HG03342 (cell line): ENCODE results near the gene LRRC8B.

Source experiments
- ATAC-seq: cut with Tn5 transposase; IDR thresholded peaks from one replicate; pipeline ENCODE4 v1.9.1; 2021; ENCODE audit warnings: mild to moderate bottlenecking, moderate library complexity; ENCODE audit not compliant: unreplicated experiment

The LRRC8B gene

DNA sequence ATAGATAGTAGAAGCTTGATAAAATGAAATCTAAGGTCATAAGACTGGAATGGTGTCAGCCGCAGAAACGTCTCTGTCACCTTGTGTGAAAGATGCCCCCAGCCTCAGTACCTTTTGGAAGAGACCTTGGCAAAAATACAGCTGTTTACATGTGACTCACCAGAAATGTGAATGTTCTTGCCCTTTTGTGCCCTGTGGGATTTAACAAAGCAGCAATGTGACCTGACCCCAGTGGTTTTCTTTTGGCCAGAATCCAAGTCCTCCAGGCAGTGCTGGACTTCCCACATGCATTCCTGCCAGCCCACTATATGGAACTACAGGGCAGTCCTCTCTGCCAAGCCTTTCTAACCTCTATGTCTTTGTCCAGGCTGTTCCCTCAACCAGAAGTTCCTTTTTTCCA lies 81.1 kb downstream of the LRRC8B start:
- no peak for ATAC-seq

DNA sequence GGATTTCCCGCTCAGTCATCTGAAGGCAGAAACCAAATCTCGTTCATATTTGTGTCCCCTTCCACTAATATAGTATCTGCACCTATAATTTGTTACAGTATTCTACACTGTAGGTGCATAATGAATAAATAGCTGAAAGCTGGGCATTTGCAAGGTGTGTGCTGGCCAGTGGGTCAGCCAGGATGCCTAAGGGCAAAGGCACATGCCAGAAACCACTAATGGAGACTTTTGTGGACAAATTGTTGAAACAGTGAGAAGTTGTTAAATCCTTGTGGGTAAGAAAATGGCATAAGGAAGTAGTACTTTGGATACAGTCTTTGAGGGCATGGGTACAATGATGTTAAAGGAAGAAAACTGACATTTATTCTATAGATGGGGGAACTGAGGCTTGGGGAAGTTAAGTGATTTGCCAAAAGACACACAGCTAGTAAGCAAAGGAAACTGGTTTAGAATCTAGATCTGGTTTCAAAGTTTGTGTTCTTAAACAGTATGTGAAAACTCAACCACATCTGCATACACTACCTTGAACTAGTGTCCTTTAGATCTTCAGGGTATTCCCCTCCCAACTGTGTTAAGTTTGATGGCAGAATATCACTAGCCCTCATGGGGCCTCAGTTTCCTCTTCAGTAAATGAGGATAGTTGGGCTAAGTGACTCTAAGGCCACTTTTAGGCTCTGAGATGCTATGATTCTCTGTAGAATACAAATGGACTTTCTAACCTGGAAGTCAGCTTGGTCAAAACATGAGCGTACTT lies 81.8 kb downstream of the LRRC8B start:
- no peak for ATAC-seq

DNA sequence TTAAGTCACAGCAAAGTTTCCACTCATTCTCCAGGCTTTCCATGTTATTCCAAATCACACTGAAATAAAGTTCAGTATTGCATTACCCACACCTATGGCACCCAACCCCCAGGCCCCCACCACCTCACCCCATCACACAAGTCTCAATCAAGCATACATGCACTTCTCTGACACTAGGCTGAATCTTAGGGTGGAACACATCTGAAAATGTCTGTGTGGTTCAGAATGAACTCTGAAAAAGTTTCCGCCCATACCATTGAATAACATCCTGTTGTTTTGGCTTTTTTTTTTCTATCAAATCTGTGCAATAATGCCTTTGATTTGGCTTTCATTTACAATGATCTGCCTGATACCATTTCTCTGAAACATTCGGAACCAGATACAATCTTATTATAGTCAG lies 82.5 kb downstream of the LRRC8B start:
- no peak for ATAC-seq

DNA sequence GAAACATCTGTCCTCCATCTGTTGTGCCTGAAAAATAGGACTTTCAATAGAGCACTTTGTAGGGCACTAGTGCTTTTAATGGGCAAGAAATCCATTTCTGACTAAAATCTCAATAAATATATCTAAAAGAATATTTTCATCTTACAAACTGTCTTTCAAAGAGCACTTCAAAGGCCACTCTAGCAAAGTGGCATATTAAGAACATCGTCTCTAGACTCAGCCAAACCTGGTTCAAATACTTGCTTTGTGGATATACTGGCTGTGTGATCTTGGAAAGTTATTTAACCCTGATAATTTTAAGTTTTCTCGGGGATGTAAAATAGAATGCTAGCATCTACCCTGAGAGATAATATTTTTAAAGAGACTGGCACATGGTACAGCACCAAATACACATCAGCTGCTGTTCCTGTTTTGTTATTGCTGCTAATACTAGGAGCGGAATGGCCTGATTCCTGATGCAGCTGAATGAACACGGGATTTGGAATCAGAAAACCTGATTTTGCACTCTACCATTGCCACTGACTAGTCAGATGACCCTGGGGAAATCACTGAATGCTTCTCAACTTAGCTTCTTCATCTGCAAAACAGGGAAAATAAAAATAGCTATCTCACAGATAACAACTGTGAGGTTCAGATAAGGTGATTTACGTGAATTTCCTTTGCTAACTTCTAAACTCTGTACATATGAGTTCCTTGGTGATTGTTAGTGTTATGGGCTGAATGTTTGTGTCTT lies 83.1 kb downstream of the LRRC8B start:
- no peak for ATAC-seq

DNA sequence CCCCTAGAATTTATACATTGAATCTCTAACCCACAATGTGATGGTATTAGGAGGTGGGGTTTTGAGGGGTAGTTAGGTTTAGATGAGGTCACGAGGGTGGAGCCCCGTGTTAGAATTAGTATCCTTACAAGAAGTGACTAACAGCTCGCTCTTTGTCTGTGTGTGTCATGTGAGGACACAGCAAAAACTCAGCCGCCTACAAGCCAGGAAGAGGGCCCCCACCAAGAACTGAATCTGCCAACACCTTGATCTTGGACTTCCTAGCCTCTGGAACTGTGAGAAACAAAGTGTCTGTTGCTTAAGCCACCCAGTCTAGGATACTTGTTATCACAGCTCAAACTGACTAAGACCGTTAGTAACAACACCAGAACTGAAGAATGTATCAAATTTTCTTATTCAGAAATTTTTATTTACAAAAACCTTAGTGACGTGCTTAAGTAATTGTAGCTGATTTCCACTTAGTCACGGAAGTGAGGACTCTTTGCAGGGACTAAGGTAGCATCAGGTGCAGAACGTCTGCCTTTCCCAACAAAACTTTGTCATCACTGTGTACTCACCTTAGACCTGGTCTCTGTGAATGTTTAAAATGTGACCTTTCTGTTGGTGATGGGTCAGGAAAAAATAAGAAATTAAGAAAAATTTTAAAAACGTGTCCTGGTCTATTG lies 83.8 kb downstream of the LRRC8B start:
- no peak for ATAC-seq

DNA sequence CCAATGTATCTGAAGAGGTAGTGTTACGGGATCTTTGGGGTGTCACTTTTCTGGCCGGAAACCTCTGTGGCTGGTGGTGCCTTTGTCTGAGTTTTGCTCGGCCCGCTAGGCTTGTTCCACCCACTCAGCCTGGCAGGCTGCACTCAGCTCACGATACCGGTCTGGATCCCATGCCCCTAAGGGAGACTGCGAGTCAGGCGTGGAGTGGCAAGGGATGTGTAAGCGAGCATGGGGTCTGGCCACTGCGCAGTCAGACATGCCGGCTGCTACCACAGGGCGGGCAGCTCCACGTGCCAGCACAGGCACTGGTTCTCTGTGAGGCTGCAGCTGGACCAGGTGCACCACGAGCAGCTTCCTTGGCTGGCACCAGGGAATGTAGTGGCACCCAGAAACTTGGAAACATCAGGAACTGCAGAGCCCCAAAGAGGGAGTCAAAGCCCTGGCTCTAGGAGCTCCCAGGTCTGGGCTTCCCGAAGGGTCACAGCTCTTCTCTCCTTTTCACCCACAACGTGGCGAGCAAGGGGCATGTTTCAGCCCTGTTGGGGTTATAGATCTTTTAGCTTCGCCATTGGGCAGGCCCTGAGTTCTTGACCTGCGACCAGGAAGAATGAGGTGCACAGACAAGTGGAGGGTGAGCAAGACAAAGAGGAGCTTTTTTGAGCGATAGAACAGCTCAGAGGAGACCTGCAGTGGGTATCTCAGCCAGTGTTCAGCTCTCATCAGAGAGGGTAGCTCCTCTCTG lies 84.5 kb downstream of the LRRC8B start:
- no peak for ATAC-seq

DNA sequence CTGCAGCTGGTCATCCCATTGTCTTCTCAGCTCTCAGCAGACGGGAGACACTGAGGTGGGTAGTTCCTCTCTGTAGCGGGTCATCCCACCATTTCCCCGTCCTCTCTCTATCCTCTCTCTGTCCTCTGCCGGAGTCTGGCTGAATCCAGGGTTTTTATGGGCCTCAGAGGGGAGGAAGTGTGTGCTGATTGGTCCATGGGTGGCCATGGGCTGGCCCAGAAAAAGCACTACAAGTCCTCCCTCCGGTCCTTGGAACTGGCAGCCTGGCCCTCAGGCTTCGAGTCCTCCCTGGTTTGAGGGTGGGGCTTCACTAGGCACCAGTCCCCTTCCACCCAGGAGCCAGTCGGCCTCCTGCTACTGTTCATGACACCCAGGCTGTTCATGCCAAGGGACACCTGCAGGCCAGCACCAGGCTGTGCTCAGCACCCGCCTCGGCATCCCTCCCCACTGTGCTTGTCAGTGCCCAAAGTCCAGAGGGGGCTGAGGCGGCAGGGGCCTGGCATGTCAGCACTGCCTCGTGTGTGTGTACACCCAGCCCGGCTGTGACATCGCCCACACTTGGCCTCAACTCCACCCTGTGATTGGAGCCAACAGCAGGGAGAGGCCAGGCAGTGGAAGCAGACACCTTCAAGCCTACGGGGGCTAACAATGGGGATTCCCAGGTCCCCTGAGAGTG lies 85.3 kb downstream of the LRRC8B start:
- no peak for ATAC-seq

DNA sequence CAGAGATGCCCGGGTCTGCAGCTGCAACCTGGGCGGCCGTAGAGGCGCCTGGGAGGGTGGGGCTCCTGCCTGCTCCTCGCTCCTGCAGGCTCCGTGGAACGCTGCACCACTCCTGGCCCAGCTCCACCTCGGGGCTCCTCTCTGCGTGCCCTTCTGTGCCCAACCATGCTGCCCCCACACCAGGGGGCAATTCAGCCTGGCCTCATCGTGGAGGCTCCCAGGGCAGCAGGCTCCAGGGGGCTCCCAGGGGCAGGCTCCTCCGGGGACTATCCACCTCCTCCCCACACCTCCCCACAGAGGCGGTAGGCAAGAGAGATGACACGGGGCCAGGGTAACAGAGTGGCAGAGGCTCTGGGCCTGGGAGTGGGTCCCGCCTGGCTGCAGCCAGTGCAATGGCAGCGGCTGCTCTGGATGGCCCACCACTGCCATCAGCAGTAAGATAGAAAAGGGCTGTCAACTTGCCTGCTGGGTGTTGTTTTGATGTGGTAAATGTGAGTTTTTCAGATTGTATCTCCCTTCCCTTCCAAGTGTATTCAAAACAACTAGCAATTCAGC lies 85.9 kb downstream of the LRRC8B start:
- no peak for ATAC-seq

DNA sequence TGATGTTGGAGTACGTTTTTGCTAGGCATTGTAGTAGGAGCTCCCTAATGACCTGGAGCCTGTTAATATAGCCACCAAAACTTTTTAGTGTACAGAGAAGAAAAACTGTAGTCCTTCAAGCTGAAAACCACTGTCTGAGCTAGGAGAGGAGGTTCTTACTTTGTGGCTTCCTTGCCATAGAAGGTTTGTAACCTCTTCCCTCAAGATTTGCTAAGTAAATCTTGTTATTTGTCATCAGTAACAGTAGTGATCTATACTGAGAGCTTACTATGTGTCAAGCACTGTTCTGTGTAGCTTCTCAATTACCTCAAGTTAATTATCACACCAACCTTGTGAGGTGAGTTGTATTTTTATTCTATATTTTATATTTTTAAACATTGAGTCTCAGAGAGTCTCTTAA lies 87.1 kb downstream of the LRRC8B start:
- ATAC-seq, result peak; percentile 95

DNA sequence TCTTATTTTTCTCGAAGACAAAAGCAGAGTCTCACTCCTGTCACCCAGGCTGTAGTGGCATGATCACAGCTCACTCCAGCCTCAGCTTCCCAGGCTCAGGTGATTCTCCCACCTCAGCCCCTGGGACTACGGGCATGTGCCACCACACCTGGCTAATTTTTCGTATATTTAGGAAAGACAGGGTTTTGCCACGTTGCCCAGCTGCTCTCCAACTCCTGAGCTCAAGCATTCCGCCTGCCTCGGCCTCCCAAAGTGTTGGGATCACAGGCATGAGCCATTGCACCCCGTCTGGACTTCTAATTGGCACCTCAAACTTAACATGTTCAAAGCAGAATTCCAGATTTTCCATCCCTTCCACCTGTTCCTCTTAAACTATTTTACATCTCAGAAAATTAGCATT lies 89.3 kb downstream of the LRRC8B start:
- ATAC-seq, result no peak

DNA sequence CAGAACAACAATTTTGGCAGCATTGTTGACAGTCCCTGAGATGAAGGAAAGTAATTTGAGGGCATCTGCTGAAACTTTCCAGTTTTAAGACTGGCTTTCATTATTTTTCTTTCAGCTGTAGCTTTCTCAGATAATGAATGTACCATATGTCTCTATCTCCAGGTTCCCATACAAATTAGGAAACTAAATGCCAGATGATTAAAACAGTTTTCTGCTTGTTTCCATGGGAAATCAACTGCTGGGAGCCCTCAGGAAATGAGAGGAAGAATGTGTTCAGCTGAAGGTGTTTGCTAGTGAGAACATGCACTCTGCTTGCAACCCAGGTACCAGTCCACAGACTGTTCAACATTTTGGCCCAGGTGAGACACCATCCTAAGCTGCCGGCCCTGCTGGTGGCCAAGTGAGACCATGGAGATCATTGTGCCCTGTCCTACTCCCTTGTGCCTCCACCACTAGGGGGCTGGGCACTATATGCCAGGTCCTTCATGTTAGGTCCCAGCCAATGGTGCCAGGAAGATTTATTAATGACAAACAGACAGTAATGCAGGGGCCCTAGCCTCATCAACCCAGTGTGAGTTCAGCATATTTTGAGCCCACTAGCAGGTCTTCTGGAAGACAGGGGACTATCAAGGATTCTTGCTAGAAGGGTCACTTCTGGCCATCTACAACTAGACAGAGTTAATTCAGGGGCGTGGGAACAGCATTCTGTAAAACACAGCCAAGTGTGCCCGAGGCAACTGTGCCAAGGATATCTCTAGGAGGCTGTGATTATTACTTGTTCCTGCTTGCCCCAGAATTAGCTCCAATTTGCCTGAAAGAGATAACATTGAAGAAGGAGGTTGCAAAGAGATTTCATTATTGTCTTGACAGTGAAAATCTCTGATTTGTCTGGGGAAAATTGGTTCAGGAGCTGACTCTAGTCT lies 91.3 kb downstream of the LRRC8B start:
- ATAC-seq, result no peak

DNA sequence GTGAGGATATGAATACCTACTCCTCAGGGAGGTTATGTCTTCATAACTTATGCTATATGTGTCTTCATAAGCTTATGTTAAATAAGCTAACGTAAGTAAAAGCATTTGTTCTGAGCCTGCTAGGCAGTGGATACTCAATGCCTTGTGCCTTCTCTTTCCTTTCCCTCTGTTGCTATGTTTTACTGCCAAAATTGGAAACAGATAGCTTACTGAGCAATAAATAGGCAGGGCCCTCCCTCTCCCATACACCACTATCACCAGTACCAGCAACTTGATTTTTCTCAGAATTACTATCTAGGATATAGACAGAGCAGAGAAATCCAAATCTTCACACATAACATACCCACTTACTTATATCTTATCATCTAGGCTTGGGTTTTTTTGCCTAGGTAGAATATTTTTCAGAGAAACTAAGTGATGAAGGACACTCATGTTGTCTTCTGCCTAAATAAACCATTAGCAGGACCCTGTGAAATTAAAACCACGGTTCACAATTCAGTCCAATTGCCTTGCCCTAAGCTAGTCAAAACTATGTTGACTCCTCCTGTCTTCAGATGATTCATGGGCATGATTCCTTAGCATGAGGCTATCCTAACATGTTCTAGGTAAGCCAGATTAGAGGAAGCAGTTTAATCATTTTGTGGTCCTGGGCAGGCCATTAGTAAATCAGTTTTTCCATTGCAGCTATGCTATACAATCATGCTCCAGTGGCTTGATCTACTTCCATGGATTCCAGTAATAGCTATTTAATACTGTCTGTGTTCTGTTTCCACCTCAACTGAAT lies 92.4 kb downstream of the LRRC8B start:
- ATAC-seq, result no peak

DNA sequence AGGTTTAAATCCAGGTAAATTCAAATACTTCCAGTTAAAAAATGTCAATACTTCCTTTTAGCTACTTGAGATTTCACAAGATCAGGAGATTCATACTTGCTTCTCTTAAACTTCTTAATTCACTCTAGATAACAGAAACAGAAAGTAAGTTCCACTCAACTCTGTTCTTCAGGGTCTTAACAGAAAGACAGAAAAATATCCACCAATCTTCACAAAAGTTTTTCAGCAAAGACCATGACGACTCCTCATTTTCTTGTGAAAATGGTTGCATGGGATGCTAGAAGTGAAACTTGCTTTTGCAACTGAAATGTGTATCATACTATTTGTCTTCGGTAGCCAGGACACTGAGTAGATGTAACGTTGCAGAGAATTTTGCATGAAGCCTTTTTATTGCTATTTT lies 96.0 kb downstream of the LRRC8B start:
- ATAC-seq, result no peak

DNA sequence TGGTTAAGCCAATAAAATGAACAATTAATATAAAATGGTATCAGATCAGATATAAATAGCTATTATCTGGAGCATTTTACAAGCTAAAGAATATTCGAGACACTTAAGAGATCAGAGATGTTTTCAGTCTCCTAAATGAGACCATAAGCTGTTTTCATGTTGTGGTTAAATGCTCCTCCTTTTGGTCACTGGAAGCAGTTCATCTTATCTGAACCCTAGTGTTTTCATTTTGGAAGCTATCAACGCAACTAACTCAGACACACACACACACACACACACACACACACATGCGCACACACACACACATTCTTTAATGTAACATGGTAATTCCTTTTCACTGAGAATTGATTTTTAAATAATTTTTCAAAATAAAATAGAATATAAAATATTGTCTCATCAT lies 98.3 kb downstream of the LRRC8B start:
- ATAC-seq, result no peak

DNA sequence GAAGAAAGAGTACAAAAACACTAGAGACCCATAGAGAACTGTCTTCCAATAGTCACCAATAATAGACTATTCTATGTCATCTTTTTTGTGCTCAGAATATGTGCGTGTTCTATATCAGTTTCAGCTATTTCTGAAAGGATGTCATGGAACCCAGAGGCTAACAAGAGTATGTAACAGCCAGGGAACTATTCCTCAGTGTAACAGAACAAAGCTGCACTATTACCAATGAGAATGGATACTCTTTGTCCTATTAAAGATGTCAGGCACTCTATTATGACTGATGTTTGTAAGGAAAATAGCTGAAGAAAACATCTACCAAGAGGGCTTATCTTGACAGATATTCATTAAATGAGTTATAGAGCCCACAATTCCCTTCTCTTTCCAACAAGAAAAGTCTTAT lies 99.7 kb downstream of the LRRC8B start:
- ATAC-seq, result no peak

DNA sequence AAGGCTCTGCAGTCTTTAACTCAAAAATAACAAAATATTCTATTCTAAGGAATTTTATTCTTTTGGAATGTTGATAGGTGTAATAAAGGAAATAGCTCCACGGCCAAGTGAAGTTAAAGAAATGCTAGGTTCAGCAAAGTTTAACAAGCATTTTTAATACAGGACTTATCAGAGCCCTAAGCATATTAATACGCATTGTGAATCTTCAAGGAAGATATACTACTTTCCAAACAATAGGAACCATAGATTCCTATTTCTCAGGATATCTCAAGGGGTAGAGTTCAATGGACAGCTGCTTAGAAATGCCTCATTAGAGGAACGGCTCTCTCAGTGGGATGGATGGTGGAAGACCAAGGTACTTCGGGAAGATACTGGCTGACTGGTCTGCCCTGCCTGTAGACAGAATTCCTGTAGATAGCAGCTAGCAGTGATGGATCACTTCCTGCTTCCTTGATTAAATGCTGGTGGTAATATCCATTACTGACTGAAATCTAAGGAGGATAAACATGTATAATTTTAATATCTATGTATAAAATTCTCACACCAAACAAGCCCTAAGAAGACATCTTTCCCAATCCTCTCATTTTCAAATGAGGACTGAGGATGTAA lies 100.2 kb downstream of the LRRC8B start:
- ATAC-seq, result no peak

DNA sequence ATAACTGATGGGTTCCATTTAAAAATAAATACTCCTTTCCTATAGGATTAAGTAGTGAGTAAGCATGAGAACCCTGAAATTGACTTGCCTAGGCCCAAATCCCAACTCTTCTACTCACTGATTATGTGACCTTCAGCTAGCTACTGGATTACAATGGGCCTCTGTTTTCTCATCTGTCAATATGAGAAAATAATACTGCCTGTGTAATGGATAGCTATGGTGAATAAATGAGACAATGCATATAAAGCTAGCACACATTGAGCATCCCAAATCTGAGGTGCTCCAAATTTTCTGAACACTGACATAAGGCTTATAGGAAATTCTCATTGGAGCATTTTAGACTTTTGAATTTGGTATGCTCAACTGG lies 103.0 kb downstream of the LRRC8B start:
- no peak for ATAC-seq

DNA sequence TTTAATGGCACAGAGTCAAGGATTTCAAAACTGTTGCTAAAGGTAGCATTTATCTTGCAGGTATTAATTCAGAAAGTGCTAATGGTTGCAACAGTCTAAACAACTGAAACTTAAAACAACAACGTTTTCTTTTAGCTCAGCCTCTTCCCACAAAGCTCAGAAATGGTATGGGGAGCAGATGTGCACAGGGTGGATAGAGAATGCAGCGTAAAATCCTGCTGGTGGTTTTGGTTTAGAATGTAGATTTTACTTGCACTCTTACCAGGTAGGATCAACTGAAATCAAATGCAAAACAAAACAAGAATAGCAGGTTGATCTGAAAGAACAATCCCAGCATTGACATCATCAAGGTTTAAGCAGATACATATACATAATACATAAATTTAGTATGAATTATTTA lies 104.5 kb downstream of the LRRC8B start:
- ATAC-seq, result no peak
